Stimulated activated CD4-positive, alpha-beta T cell treated with anti-CD3 and anti-CD28 coated beads, Interleukin-4, amount 100 ng/mL, for 24 hours (primary cell): ENCODE data around the gene MCF2L.
"Not testable (repeated sequence)": the region's sequence is repeated elsewhere in the genome, so short reads cannot be mapped to it uniquely, and the experiment has no call there.

Experiments used
- DNase-seq: peaks from one replicate; pipeline ENCODE4 v3.0.0-alpha.2; 2020

MCF2L gene

GRCh38 chr13:113053801-113054604 is 85.0 kb downstream of the MCF2L start:
- DNase-seq, result no peak

DNA sequence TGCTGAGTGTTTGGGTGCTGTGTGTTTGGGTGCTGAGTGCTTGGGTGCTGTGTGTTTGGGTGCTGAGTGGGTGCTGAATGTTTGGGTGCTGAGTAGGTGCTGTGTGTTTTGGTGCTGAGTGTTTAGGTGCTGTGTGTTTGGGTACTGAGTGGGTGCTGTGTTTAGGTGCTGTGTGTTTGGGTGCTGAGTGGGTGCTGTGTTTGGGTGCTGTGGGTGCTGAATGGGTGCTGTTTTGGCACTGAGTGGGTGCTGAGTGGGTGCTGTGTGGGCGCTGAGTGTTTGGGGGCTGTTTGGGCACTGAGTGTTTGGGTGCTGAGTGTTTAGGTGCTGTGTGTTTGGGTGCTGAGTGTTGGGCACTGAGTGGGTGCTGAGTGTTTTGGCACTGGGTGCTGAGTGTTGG is 88.1 kb downstream of the MCF2L start:
- DNase-seq, result no peak

DNA sequence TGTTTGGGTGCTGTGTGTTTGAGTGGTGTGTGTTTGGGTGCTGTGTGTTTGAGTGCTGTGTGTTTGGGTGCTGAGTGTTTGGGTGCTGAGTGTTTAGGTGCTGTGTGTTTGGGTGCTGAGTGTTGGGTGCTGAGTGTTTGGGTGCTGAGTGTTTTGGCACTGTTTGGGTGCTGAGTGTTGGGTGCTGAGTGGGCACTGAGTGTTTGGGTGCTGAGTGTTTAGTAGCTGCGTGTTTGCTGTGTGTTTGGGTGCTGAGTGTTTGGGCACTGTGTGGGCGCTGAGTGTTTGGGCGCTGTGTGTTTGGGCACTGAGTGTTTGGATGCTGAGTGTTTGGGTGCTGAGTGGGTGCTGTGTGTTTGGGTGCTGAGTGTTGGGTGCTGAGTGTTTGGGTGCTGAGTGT is 88.5 kb downstream of the MCF2L start:
- DNase-seq, result not testable (repeated sequence)

- DNase-seq, result no peak
Measured at GRCh38 chr13:113058129-113058987, 89.3 kb downstream of the MCF2L start.

DNA sequence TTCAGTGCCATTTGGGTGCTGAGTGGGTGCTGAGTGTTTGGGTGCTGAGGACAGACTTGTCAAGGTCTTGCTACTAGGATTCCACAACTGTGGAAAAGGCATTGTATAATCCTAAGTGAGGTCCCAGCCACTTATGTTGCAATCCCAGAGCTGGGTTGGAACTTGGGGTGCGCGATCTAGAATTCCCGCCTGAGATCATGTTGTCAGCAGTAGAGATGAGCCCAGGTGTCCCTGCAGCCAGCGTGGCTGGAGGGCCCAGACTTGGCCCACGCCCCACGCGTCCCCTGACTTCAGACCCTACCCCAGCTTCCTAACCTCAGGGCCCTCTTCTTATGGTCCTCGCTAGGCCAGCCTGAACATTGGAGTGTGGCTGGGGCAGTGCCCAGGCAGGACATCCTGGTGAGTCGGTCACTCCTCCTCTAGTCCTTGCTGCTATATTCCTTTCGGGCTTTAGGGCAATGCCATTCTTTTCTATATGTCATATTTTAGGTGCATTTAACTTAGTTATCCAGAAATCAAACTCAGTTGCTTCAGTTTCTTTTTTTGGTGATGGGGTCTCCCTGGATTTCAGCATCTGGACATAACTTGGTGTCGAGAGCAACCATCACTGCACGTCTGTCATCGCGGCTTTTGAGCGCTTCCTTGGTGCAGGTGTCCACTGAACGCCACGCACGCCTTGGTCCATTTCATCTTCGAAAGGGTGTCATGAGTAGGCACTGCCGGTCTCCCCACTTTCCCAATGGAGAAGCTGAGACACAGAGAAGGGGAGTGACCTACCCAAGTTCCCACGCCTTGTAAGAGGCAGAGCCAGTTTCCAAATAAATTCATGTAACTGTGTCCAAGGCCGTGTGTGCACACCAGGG is 90.2 kb downstream of the MCF2L start:
- no peak for DNase-seq

DNA sequence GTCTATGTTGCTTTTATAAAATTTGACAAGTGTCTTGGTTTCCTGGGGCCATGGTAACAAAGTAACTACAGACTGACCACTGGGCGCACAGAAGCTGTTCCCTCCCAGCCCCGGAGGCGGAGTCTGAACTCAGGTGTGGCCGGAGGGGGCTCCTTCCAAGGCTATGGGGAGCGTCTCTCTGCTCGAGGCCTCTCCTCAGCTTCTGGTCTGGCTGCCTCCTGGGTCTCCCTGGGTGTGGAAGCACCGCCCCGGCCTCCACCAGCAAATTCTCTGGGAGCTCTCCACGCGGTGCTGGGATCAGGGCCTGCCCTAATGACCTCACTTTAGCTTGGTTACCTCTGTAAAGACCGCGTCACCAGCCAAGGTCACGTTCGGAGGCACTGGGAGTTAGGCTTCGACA is 90.9 kb downstream of the MCF2L start:
- DNase-seq, result no peak

- DNase-seq, result no peak
Measured at GRCh38 chr13:113060557-113061270, 91.7 kb downstream of the MCF2L start.

GRCh38 chr13:113061271-113061625 is 92.2 kb downstream of the MCF2L start:
- no peak for DNase-seq

- DNase-seq, result no peak
Measured at GRCh38 chr13:113061796-113062425, 92.9 kb downstream of the MCF2L start.

- no peak for DNase-seq
Measured at GRCh38 chr13:113062691-113063090, 93.7 kb downstream of the MCF2L start.

- DNase-seq, result no peak
Measured at GRCh38 chr13:113063091-113063491, 94.1 kb downstream of the MCF2L start.

DNA sequence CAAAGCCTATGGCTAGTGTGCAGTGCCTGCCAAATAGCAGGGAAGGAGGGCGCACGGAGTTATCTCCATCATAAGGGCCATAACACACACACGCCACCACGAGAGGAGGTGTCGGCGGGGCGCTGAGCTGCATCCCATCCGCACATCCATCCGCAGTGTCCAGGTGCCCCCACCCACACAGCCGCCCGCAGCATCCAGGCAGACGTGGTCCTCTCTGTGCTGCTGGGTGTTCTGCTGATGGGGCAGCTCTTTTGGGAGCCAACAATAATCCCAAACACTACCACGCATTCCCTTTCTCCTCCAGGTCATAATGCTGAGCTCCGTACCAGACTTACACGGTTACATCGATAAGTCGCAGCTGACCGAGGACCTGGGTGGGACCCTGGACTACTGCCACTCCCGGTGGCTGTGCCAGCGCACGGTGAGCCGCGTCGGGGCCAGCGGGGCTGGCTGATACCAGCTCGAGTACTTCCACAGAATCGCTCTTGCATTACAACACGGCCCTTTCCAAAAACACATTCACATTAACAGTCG is 95.1 kb downstream of the MCF2L start:
- no peak for DNase-seq

- no peak for DNase-seq
Measured at GRCh38 chr13:113064534-113065405, 95.8 kb downstream of the MCF2L start.

DNA sequence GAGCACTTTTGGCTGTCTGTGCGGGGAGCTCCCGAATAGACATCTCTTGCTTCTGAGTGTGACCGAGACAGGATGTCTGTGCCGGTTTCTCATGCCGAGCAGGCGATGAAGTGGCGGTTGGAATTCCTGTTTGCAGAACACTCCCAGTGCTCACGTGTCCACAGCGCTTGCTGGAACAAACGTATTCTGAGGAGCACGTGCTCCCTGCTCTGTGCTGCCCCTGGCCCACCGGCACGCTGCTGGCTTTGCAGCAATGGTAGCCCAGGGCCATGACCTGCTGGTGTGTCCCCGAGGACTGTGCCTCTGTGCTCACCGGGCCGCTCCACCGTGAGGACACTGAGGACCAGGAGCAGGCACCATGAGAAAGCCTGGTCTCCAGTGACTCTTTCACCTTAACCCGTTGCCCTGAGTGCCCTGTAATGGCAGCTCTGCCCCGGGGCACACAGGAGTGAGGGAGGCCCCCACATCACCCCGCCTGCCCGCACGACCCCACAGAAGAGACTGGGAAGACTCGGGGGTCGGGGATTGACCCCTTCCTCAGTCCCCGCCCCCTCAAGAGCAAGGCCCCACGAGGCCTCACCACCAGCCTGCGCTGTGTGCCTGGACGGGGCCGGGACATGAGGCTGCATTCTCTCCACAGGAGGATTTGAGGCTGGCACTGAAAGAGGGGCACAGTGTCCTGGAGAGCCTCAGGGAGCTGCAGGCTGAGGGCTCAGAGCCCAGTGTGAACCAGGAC is 96.6 kb downstream of the MCF2L start:
- no peak for DNase-seq

- DNase-seq, result no peak
Measured at GRCh38 chr13:113066142-113066455, 97.1 kb downstream of the MCF2L start.

DNA sequence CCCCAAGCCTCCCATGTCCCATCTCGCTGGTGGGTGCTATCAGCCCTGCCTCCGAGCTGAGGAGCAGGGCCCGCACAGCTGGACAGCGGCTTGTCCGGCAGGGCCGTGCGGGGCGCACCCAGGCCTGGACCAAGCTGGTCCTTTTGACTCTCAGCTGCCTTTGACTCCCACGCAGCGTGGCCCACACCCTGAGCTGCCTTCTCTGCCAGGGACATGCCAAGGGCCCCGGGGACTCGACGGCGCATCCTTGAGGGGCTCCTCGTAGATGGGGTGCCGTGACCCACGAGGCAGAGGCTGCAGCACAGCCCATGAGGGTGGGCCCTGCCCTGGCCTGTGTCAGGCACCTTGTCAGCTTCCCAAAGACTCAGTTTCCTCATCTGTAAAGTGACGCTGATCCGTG is 97.7 kb downstream of the MCF2L start:
- no peak for DNase-seq

GRCh38 chr13:113069861-113070805 is 101.1 kb downstream of the MCF2L start:
- DNase-seq, result no peak

DNA sequence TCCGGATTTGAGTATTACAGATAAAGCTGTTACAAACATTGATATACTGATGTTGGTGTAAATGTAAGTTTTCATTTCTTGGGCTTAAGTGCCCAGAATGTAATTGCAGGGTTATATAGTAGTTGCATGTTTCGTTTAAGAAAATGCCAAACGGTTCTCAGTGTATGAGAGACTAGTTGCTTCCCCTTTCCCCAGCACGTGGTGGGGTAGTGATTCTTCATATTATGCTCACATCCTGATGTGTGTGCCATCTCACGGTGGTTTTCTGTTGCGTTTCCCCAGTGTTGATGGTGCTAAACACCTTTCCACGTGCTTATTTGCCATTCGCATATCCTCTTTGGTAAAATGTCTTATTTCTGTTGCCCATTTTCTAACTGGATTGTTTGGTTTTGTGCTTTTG is 101.8 kb downstream of the MCF2L start:
- no peak for DNase-seq

- DNase-seq, result no peak
Measured at GRCh38 chr13:113072376-113072775, 103.4 kb downstream of the MCF2L start.
